ENCODE measurements around the gene POU5F1.

DNA sequence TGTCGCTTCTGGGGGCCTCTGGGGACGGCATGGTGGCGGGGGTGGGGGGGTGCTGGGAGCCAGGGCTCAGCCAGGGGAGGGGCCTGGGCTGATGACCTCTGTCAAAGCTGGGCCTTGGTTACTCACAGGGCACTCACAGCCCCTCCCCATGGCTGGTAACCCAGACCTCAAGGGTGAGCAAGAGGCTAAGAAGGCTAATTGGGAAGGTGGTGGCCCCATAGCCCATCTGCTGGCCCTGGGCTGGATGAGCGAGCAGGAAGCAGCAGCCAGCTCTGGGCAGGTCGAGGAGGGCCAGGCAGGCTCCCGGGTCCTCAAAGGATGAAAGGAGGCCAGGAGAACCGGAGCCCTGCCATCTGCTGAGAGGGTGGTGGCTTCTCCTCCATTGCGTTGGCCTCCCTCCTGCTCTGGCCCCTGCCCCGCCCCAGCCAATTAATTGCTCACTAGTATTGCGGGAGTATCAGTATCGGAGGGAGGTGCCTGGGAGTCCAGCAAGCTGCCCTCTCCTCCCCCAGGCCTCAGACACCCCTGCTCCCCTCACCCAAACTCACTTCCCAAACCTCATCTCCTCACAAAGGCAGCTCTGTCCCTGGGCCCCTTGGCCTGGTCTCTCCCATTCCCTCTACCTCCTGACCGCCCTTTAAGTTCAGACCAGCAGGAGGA lies 49.2 kb downstream of the POU5F1 start:
- TF ChIP-seq POLR2AphosphoS5 (IDR thresholded peaks at IDR 0.05; ENCODE audit: low read depth, low read length) (no peak), TAF1 (IDR thresholded peaks at IDR 0.05; ENCODE audit: borderline replicate concordance, insufficient read depth, low read length) (no peak), SIN3A (IDR thresholded peaks at IDR 0.05; ENCODE audit: borderline replicate concordance, insufficient read depth, low read length) (no peak)
